ENCODE results near the gene STEAP1B. TPM values are rescaled to one million over a fixed set of nuclear protein-coding genes. Genes with fewer than 3 reads are reported as not detected.

STEAP1B gene
- total and polyA plus RNA-seq, 2 of the 4 experiments (the other 2 are of a cell fraction): 7.9 to 13.8 TPM

DNA sequence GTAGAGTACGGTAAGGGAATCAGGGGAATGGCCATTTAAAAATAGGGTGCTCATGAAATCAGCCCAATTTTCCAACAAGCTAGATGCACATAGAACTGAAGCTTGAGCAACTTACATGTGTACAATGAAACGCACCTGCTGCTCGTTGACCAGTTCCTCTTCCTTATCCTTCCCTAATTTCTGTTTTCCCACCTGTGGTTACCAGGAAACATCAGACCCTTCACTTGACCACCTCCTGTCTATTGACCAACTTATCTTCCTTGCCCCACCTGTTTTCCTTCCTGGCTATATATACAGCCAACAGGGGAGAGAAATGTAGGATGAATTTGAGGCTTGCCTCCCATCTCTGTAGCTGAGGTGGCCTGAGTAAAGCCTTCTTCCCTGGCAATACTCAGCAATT is 105.2 kb downstream of the STEAP1B start:
- H2AFZ ChIP-seq (replicated peaks; ENCODE audit: low read length, poor library complexity): no peak overlapping the region
- H3K36me3 ChIP-seq (ENCODE audit: control insufficient read depth, insufficient read depth, low read length): no peaks in the 10 kb centered on the region
- ChIA-PET POLR2A (ENCODE audit: unreplicated experiment) (no interaction called here), CTCF (no interaction called here)
- H3K56ac ChIP-seq (ENCODE audit: extremely low read depth, insufficient read depth, low read length): no peak overlapping the region
- 83 to 100% methylated on average over 1 of the region's 3 CpGs for WGBS, 2 experiments (ENCODE audit: extremely low coverage in 2 of 2, insufficient read length in 1 of 2)
- no peaks in the 10 kb centered on the region for H3K9me3 ChIP-seq (ENCODE audit: control insufficient read depth, insufficient read depth, low read length)
- H2BK5ac ChIP-seq (ENCODE audit: low read depth, low read length, poor library complexity, severe bottlenecking): no peak overlapping the region
- DNase-seq (no peak), ATAC-seq (ENCODE audit: low read depth) (no peak)
- H4K5ac ChIP-seq (ENCODE audit: low read depth, low read length): no peak overlapping the region
- H3K23ac ChIP-seq (ENCODE audit: low read depth, low read length): no peak overlapping the region
- BruUV-seq (replicated peaks): no TSS peak
- no peak overlapping the region for H2BK15ac ChIP-seq (ENCODE audit: low read depth, low read length)
- H3K27me3 ChIP-seq (ENCODE audit: control insufficient read depth, insufficient read depth, low read length): no peaks in the 10 kb centered on the region
- no peak overlapping the region for H3K14ac ChIP-seq (replicated peaks; ENCODE audit: low read depth, low read length)
- no peak overlapping the region for H4K8ac ChIP-seq (ENCODE audit: low read depth in 2 of 2, low read length in 2 of 2)
- no peak overlapping the region for H2BK20ac ChIP-seq (ENCODE audit: low read depth, low read length)
- no peaks in the 10 kb centered on the region; the same call in 1 of the 2 replicates for H3K9me1 ChIP-seq (ENCODE audit: insufficient read depth, low read length)
- intact Hi-C loops (cut with micrococcal nuclease) (no loop called here), dilution Hi-C loops (cut with HindIII; ENCODE audit: low sequenced_read_pairs, unreplicated experiment) (no loop called here), in situ Hi-C loops (cut with MboI; ENCODE audit: low sequenced_read_pairs) (no loop called here)
- H3K27ac ChIP-seq (ENCODE audit: insufficient read depth, low read length): no peak overlapping the region
- no peak overlapping the region for H3K9ac ChIP-seq (ENCODE audit: low read depth, low read length)
- no peak overlapping the region for H3K4me3 ChIP-seq (ENCODE audit: insufficient read depth, low read depth, low read length)
- no peaks in the 10 kb centered on the region for H3K79me1 ChIP-seq (ENCODE audit: low read depth in 1 of 2, low read length in 2 of 2)
- no peak overlapping the region for H2AK5ac ChIP-seq (ENCODE audit: low read depth, low read length)
- no peak overlapping the region for H2AK9ac ChIP-seq (replicated peaks; ENCODE audit: low read depth, low read length, poor library complexity)
- TF ChIP-seq, protein P1, sequence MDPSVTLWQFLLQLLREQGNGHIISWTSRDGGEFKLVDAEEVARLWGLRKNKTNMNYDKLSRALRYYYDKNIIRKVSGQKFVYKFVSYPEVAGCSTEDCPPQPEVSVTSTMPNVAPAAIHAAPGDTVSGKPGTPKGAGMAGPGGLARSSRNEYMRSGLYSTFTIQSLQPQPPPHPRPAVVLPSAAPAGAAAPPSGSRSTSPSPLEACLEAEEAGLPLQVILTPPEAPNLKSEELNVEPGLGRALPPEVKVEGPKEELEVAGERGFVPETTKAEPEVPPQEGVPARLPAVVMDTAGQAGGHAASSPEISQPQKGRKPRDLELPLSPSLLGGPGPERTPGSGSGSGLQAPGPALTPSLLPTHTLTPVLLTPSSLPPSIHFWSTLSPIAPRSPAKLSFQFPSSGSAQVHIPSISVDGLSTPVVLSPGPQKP (IDR thresholded peaks at IDR 0.05; ENCODE audit: borderline replicate concordance, low read depth, low read length): no peak
- TF ChIP-seq SMC3 (IDR thresholded peaks at IDR 0.05; ENCODE audit: low read depth, low read length) (no peak), BHLHE40 (IDR thresholded peaks at IDR 0.05; ENCODE audit: low read depth, low read length) (no peak), MAZ (IDR thresholded peaks at IDR 0.05; ENCODE audit: borderline replicate concordance, low read depth, low read length) (no peak), POLR2A (IDR thresholded peaks at IDR 0.05; ENCODE audit: low read depth, low read length) (no peak), FOS (IDR thresholded peaks at IDR 0.05; ENCODE audit: low read depth, low read length) (no peak), USF2 (IDR thresholded peaks at IDR 0.05; ENCODE audit: low read depth, low read length) (no peak), CHD1 (IDR thresholded peaks at IDR 0.05; ENCODE audit: low read depth, low read length) (no peak), RFX5 (IDR thresholded peaks at IDR 0.05; ENCODE audit: low read depth, low read length) (no peak), RCOR1 (IDR thresholded peaks at IDR 0.05; ENCODE audit: insufficient replicate concordance, low read length) (no peak), MAFK (IDR thresholded peaks at IDR 0.05; ENCODE audit: low read depth, low read length) (no peak), NFE2L2 (IDR thresholded peaks at IDR 0.05; ENCODE audit: low read depth, low read length) (no peak), RAD21 (IDR thresholded peaks at IDR 0.05; ENCODE audit: low read length) (no peak), CEBPB (IDR thresholded peaks at IDR 0.05; ENCODE audit: low read depth, low read length) (no peak), MXI1 (IDR thresholded peaks at IDR 0.05; ENCODE audit: borderline replicate concordance, low read depth, low read length) (no peak)
- TF ChIP-seq, protein P2, sequence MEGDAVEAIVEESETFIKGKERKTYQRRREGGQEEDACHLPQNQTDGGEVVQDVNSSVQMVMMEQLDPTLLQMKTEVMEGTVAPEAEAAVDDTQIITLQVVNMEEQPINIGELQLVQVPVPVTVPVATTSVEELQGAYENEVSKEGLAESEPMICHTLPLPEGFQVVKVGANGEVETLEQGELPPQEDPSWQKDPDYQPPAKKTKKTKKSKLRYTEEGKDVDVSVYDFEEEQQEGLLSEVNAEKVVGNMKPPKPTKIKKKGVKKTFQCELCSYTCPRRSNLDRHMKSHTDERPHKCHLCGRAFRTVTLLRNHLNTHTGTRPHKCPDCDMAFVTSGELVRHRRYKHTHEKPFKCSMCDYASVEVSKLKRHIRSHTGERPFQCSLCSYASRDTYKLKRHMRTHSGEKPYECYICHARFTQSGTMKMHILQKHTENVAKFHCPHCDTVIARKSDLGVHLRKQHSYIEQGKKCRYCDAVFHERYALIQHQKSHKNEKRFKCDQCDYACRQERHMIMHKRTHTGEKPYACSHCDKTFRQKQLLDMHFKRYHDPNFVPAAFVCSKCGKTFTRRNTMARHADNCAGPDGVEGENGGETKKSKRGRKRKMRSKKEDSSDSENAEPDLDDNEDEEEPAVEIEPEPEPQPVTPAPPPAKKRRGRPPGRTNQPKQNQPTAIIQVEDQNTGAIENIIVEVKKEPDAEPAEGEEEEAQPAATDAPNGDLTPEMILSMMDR (conservative IDR thresholded peaks at IDR 0.05; ENCODE audit: low read depth, low read length): no peak
- no peaks in the 10 kb centered on the region for H3K4me1 ChIP-seq (ENCODE audit: control insufficient read depth, insufficient read depth, low read length)
- no peak overlapping the region for H3K4me2 ChIP-seq (ENCODE audit: low read depth, low read length)
- H4K91ac ChIP-seq (ENCODE audit: insufficient read depth, low read depth, low read length): no peak overlapping the region
- no peak overlapping the region for H3K18ac ChIP-seq (ENCODE audit: low read depth, low read length)
- H4K20me1 ChIP-seq (ENCODE audit: insufficient read depth, low read length): no peaks in the 10 kb centered on the region
- H3K4ac ChIP-seq (ENCODE audit: low read depth, low read length): no peak overlapping the region
- no peak overlapping the region for H2BK120ac ChIP-seq (ENCODE audit: low read depth, low read length)
